Gastrocnemius medialis (tissue), 4 donors: ENCODE results near the gene DDX31.

Source experiments
- CTCF ChIP-seq, 5 experiments: fragments of 450-650 bp in 3 of 5; fragments of 200-600 bp in 2 of 5; sonication (generic) in 2 of 5; IDR thresholded peaks in 4 of 5; conservative IDR thresholded peaks in 1 of 5; 1 replicate in 4 of 5; 2 replicates in 1 of 5; pipeline ENCODE4 v1.5.1; 2016 to 2019; ENCODE audit warnings: antibody characterized with exemption in 5 of 5, mild to moderate bottlenecking in 3 of 5, moderate library complexity in 3 of 5
- POLR2A ChIP-seq, 2 donors: fragments of 450-650 bp; IDR thresholded peaks; one replicate each; pipeline ENCODE4 v1.6.1; 2017; ENCODE audit warnings: antibody characterized with exemption in 2 of 2, mild to moderate bottlenecking in 2 of 2, moderate library complexity in 2 of 2

- TF ChIP-seq CTCF (IDR thresholded peaks at IDR 0.05 in 4 of 5, conservative IDR thresholded peaks at IDR 0.05 in 1 of 5): no peak
- TF ChIP-seq POLR2A (IDR thresholded peaks at IDR 0.05): no peak
Measured at GRCh38 chr9:132559711-132560110, 110.1 kb downstream of the DDX31 start.
